Astrocyte (in vitro differentiated cells and primary cell): ENCODE measurements around the gene FTSJ1. TPM values are rescaled to one million over a fixed set of nuclear protein-coding genes. Genes with fewer than 3 reads are reported as not detected.

Source experiments
- DNase-seq: peaks from one replicate; pipeline ENCODE4 v3.0.0-alpha.2; 2010; ENCODE audit warnings: low read depth
- FAIRE-seq: peaks from 2 replicates; lab custom pipeline; 2011; peaks lifted over from hg19 to GRCh38; lab: Jason Lieb, UNC
- H2AFZ ChIP-seq: 2 replicates; pipeline ENCODE4 v1.6.0; 2012; ENCODE audit warnings: low read depth, low read length, inconsistent platforms
- H3K27ac ChIP-seq: 2 replicates; pipeline ENCODE4 v1.5.1; 2011; ENCODE audit warnings: low read depth, low read length, inconsistent platforms
- H3K27me3 ChIP-seq: 2 replicates; pipeline ENCODE4 v1.6.0; 2011; ENCODE audit warnings: low read length, inconsistent platforms; ENCODE audit not compliant: insufficient read depth
- H3K36me3 ChIP-seq: 2 replicates; pipeline ENCODE4 v1.5.1; 2011; ENCODE audit warnings: low read length, inconsistent platforms; ENCODE audit not compliant: insufficient read depth
- H3K4me1 ChIP-seq: 2 replicates; pipeline ENCODE4 v1.5.1; 2011; ENCODE audit warnings: low read length, inconsistent platforms; ENCODE audit not compliant: insufficient read depth
- H3K4me2 ChIP-seq: 2 replicates; pipeline ENCODE4 v1.6.0; 2012; ENCODE audit warnings: low read length, inconsistent platforms
- H3K4me3 ChIP-seq: 2 replicates; pipeline ENCODE4 v1.5.1; 2011; ENCODE audit warnings: low read depth, mild to moderate bottlenecking, low read length, inconsistent platforms; ENCODE audit not compliant: insufficient read depth
- H3K79me2 ChIP-seq: 2 replicates; pipeline ENCODE4 v1.6.0; 2012; ENCODE audit warnings: mild to moderate bottlenecking, low read length, inconsistent platforms; ENCODE audit not compliant: insufficient read depth
- H3K9ac ChIP-seq: 2 replicates; pipeline ENCODE4 v1.6.0; 2012; ENCODE audit warnings: mild to moderate bottlenecking, low read length, inconsistent platforms
- H3K9me3 ChIP-seq: 2 replicates; pipeline ENCODE4 v1.5.1; 2012; ENCODE audit warnings: low read depth, mild to moderate bottlenecking, low read length, inconsistent platforms; ENCODE audit not compliant: insufficient read depth
- H4K20me1 ChIP-seq: 2 replicates; pipeline ENCODE4 v1.6.0; 2012; ENCODE audit warnings: low read length, inconsistent platforms; ENCODE audit not compliant: insufficient read depth
- H3K27ac Mint-ChIP-seq: one replicate; pipeline ENCODE4 v1.8.0; 2021; ENCODE audit warnings: mild to moderate bottlenecking, mixed read lengths; ENCODE audit not compliant: unreplicated experiment
- H3K27me3 Mint-ChIP-seq: one replicate; pipeline ENCODE4 v1.8.0; 2021; ENCODE audit warnings: low read depth, mixed read lengths; ENCODE audit not compliant: unreplicated experiment
- H3K36me3 Mint-ChIP-seq: one replicate; pipeline ENCODE4 v1.8.0; 2021; ENCODE audit warnings: low read depth, mixed read lengths; ENCODE audit not compliant: unreplicated experiment
- H3K4me1 Mint-ChIP-seq: one replicate; pipeline ENCODE4 v1.8.0; 2021; ENCODE audit warnings: low read depth, mixed read lengths; ENCODE audit not compliant: unreplicated experiment
- H3K4me3 Mint-ChIP-seq: one replicate; pipeline ENCODE4 v1.8.0; 2021; ENCODE audit warnings: mild to moderate bottlenecking, moderate library complexity, mixed read lengths; ENCODE audit not compliant: unreplicated experiment
- H3K9me3 Mint-ChIP-seq: one replicate; pipeline ENCODE4 v1.8.0; 2021; ENCODE audit warnings: mild to moderate bottlenecking, mixed read lengths; ENCODE audit not compliant: unreplicated experiment
- CTCF ChIP-seq: IDR thresholded peaks from 2 replicates; pipeline ENCODE4 v1.5.1; 2011; ENCODE audit warnings: low read depth, mild to moderate bottlenecking, inconsistent platforms, low read length, moderate library complexity; ENCODE audit not compliant: insufficient read depth
- EZH2 ChIP-seq: IDR thresholded peaks from 2 replicates; pipeline ENCODE4 v1.6.1; 2012; ENCODE audit warnings: mild to moderate bottlenecking, low read length, inconsistent platforms; ENCODE audit not compliant: insufficient read depth
- total RNA-seq: library from RNA; stranded (reverse); gene quantifications from 2 replicates; pipeline ENCODE4 v1.2.1, GENCODE V29; 2021

The FTSJ1 gene
- total RNA-seq, 1 donor from 2014 or later = 64.4 TPM

GRCh38 chrX:48509245-48509590 lies 33.2 kb downstream of the FTSJ1 start:
- Histone ChIP-seq H3K27ac (peak overlapping the region; percentile 58), H3K9ac (peak overlapping the region; percentile 88), H3K4me1 (peaks cover 10% of the 10 kb centered on the region), H3K9me3 (no peaks in the 10 kb centered on the region), H4K20me1 (no peaks in the 10 kb centered on the region), H3K4me3 (peak overlapping the region; percentile 69), H3K79me2 (peaks cover 14% of the 10 kb centered on the region), H3K27me3 (no peaks in the 10 kb centered on the region), H2AFZ (peak overlapping the region; percentile 47), H3K36me3 (no peaks in the 10 kb centered on the region), H3K4me2 (peak overlapping the region; percentile 92)
- H3K36me3 Mint-ChIP-seq = peaks cover 2% of the 10 kb centered on the region
- peak overlapping the region; percentile 92 for H3K4me3 Mint-ChIP-seq
- H3K27ac Mint-ChIP-seq = no peak overlapping the region
- H3K27me3 Mint-ChIP-seq = no peaks in the 10 kb centered on the region
- no peaks in the 10 kb centered on the region for H3K9me3 Mint-ChIP-seq
- no peak for TF ChIP-seq CTCF
- no peak for TF ChIP-seq EZH2
- no peak for DNase-seq
- H3K4me1 Mint-ChIP-seq = peaks cover 4% of the 10 kb centered on the region
- FAIRE-seq = no peak

GRCh38 chrX:48509619-48510018 lies 33.6 kb downstream of the FTSJ1 start:
- no peaks in the 10 kb centered on the region for H4K20me1 ChIP-seq
- Mint-ChIP-seq H3K27me3 (no peaks in the 10 kb centered on the region), H3K4me3 (peak overlapping the region; percentile 92), H3K36me3 (peaks cover 4% of the 10 kb centered on the region), H3K27ac (peak overlapping the region; percentile 69), H3K9me3 (no peaks in the 10 kb centered on the region), H3K4me1 (peaks cover 4% of the 10 kb centered on the region)
- peak overlapping the region; percentile 69 for H3K4me3 ChIP-seq
- no peaks in the 10 kb centered on the region for H3K27me3 ChIP-seq
- no peak overlapping the region for H3K27ac ChIP-seq
- H3K36me3 ChIP-seq = peaks cover 3% of the 10 kb centered on the region
- H3K9me3 ChIP-seq = no peaks in the 10 kb centered on the region
- H3K9ac ChIP-seq = peak overlapping the region; percentile 88
- peak overlapping the region; percentile 92 for H3K4me2 ChIP-seq
- TF ChIP-seq CTCF = no peak
- TF ChIP-seq EZH2 = no peak
- H2AFZ ChIP-seq = peak overlapping the region; percentile 47
- no peak for FAIRE-seq
- H3K79me2 ChIP-seq = peaks cover 14% of the 10 kb centered on the region
- DNase-seq = no peak
- H3K4me1 ChIP-seq = peaks cover 10% of the 10 kb centered on the region

- Histone ChIP-seq H3K9ac (no peak overlapping the region), H3K4me2 (no peak overlapping the region), H3K4me3 (no peak overlapping the region), H3K36me3 (peaks cover 5% of the 10 kb centered on the region), H3K27me3 (no peaks in the 10 kb centered on the region), H2AFZ (no peak overlapping the region), H3K79me2 (peaks cover 14% of the 10 kb centered on the region), H3K27ac (no peak overlapping the region), H3K4me1 (peaks cover 10% of the 10 kb centered on the region), H4K20me1 (no peaks in the 10 kb centered on the region), H3K9me3 (no peaks in the 10 kb centered on the region)
- no peaks in the 10 kb centered on the region for H3K27me3 Mint-ChIP-seq
- no peaks in the 10 kb centered on the region for H3K9me3 Mint-ChIP-seq
- no peak overlapping the region for H3K27ac Mint-ChIP-seq
- FAIRE-seq (peak; percentile 88), DNase-seq (no peak)
- H3K36me3 Mint-ChIP-seq = peaks cover 9% of the 10 kb centered on the region
- no peak overlapping the region for H3K4me3 Mint-ChIP-seq
- TF ChIP-seq EZH2 = no peak
- no peak for TF ChIP-seq CTCF
- peaks cover 3% of the 10 kb centered on the region for H3K4me1 Mint-ChIP-seq
Observed at GRCh38 chrX:48511560-48511959, 35.6 kb downstream of the FTSJ1 start.
